H1 (cell line): Measurements from ENCODE around the gene TMEM125. TPM values are rescaled to one million over a fixed set of nuclear protein-coding genes. Genes with fewer than 3 reads are reported as not detected.

ENCODE experiments used
- CTCF ChIA-PET: fragments of 300-600 bp; sonication (Branson Sonifier 250); formaldehyde crosslinking; loops from one replicate; lab custom pipeline; 2021; ENCODE audit not compliant: partially characterized antibody; lab: Charles Lee
- POLR2A ChIA-PET: fragments of 300-600 bp; sonication (Branson Sonifier 250); formaldehyde crosslinking; loops from one replicate; lab custom pipeline; 2021; ENCODE audit warnings: inconsistent platforms; ENCODE audit not compliant: partially characterized antibody; lab: Charles Lee
- DNase-seq, 2 experiments: peaks; one replicate each; pipeline versions ENCODE4 v3.0.0 to v3.0.0-alpha.2; 2010 to 2022; ENCODE audit warnings: low spot score in 2 of 2, low read depth in 1 of 2, mixed read lengths in 1 of 2
- FAIRE-seq: peaks from 2 replicates; lab custom pipeline; 2011; peaks lifted over from hg19 to GRCh38; lab: Jason Lieb, UNC
- H2AFZ ChIP-seq: 2 replicates; pipeline ENCODE4 v1.8.1; 2012; ENCODE audit warnings: low read length, inconsistent platforms
- H2AK5ac ChIP-seq: 2 replicates; pipeline ENCODE4 v1.6.1; 2013; ENCODE audit warnings: low read depth, low read length
- H2BK120ac ChIP-seq: replicated peaks from 2 replicates; pipeline ENCODE3; 2013; ENCODE audit warnings: low read depth, low read length, inconsistent platforms
- H2BK12ac ChIP-seq: 2 replicates; pipeline ENCODE4 v1.6.1; 2013; ENCODE audit warnings: low read depth, low read length
- H2BK15ac ChIP-seq: 2 replicates; pipeline ENCODE4 v1.6.1; 2013; ENCODE audit warnings: low read length
- H2BK20ac ChIP-seq: 2 replicates; pipeline ENCODE4 v1.6.1; 2013; ENCODE audit warnings: low read length
- H2BK5ac ChIP-seq: 2 replicates; pipeline ENCODE4 v1.6.1; 2013; ENCODE audit warnings: low read depth, low read length
- H3K14ac ChIP-seq: 2 replicates; pipeline ENCODE4 v1.6.1; 2013; ENCODE audit warnings: inconsistent platforms; ENCODE audit not compliant: insufficient read length
- H3K18ac ChIP-seq: 2 replicates; pipeline ENCODE4 v1.6.1; 2013; ENCODE audit warnings: low read length; ENCODE audit errors: extremely low read depth
- H3K23ac ChIP-seq: 2 replicates; pipeline ENCODE4 v1.6.1; 2013; ENCODE audit warnings: inconsistent platforms; ENCODE audit not compliant: insufficient read length
- H3K23me2 ChIP-seq: 2 replicates; pipeline ENCODE4 v1.6.1; 2013; ENCODE audit warnings: low read depth, low read length
- H3K27ac ChIP-seq: 2 replicates; pipeline ENCODE4 v1.6.1; 2011; ENCODE audit warnings: low read depth, low read length, inconsistent platforms
- H3K27me3 ChIP-seq, 4 experiments: replicated peaks in 1 of 4; 1 replicate in 1 of 4; 2 replicates in 3 of 4; pipeline versions ENCODE4 v1.6.1 to v1.8.1; 2011 to 2013; ENCODE audit warnings: low read length in 3 of 4, mild to moderate bottlenecking in 3 of 4, inconsistent platforms in 2 of 4, mixed read lengths in 2 of 4, moderate library complexity in 1 of 4; ENCODE audit not compliant: control insufficient read depth in 3 of 4, insufficient read depth in 3 of 4; ENCODE audit errors: extremely low read depth in 1 of 4
- H3K36me3 ChIP-seq, 4 experiments: 2 replicates each; pipeline versions ENCODE4 v1.6.1 to v1.8.1; 2011 to 2013; ENCODE audit warnings: mild to moderate bottlenecking in 4 of 4, low read length in 3 of 4, moderate library complexity in 2 of 4, control low read depth in 1 of 4, inconsistent platforms in 1 of 4; ENCODE audit not compliant: insufficient read depth in 4 of 4, control insufficient read depth in 2 of 4
- H3K4ac ChIP-seq: replicated peaks from 2 replicates; pipeline ENCODE3; 2013; ENCODE audit warnings: low read length, low read depth, mixed read lengths, inconsistent platforms; ENCODE audit not compliant: insufficient read length
- H3K4me1 ChIP-seq, 4 experiments: replicated peaks in 1 of 4; 1 replicate in 1 of 4; 2 replicates in 3 of 4; pipeline versions ENCODE4 v1.6.1 to v1.8.1; 2011 to 2013; ENCODE audit warnings: low read length in 3 of 4, inconsistent platforms in 2 of 4, mixed read lengths in 1 of 4; ENCODE audit not compliant: insufficient read depth in 4 of 4, control insufficient read depth in 3 of 4
- H3K4me2 ChIP-seq, 2 experiments: 2 replicates each; pipeline versions ENCODE4 v1.6.1 to v1.8.1; 2011 to 2013; ENCODE audit warnings: low read depth in 2 of 2, low read length in 2 of 2, control low read depth in 1 of 2, inconsistent platforms in 1 of 2, mild to moderate bottlenecking in 1 of 2; ENCODE audit not compliant: insufficient read depth in 1 of 2
- H3K4me3 ChIP-seq, 4 experiments: fragments of 200-600, 300-600 bp in 1 of 4; sonication (generic), shearing (Covaris generic), sonication (Bioruptor Twin) in 1 of 4; 2 replicates each; pipeline versions ENCODE4 v1.5.1 to v1.8.1; 2011 to 2016; ENCODE audit warnings: low read length in 4 of 4, low read depth in 3 of 4, control low read depth in 2 of 4, inconsistent platforms in 2 of 4, mild to moderate bottlenecking in 2 of 4, mixed read lengths in 1 of 4, moderate library complexity in 1 of 4; ENCODE audit not compliant: insufficient read depth in 2 of 4; ENCODE audit errors: extremely low read depth in 1 of 4
- H3K56ac ChIP-seq: replicated peaks from 2 replicates; pipeline ENCODE3; 2013; ENCODE audit warnings: low read depth, mild to moderate bottlenecking, mixed read lengths, low read length, inconsistent platforms; ENCODE audit not compliant: insufficient read length
- H3K79me1 ChIP-seq: 2 replicates; pipeline ENCODE4 v1.6.1; 2013; ENCODE audit warnings: low read depth, low read length, control low read depth
- H3K79me2 ChIP-seq, 2 experiments: 2 replicates each; pipeline versions ENCODE4 v1.6.1 to v1.8.1; 2012 to 2013; ENCODE audit warnings: low read length in 2 of 2, mild to moderate bottlenecking in 2 of 2, inconsistent platforms in 1 of 2; ENCODE audit not compliant: insufficient read depth in 2 of 2, control insufficient read depth in 1 of 2
- H3K9ac ChIP-seq, 4 experiments: replicated peaks in 1 of 4; 1 replicate in 1 of 4; 2 replicates in 3 of 4; pipeline versions ENCODE4 v1.6.1 to v1.8.1; 2011 to 2013; ENCODE audit warnings: low read depth in 3 of 4, low read length in 3 of 4, control low read depth in 2 of 4, mild to moderate bottlenecking in 2 of 4, moderate library complexity in 2 of 4, inconsistent platforms in 1 of 4; ENCODE audit errors: extremely low read depth in 1 of 4
- H3K9me3 ChIP-seq, 2 experiments: 2 replicates each; pipeline versions ENCODE4 v1.6.1 to v1.8.1; 2012 to 2013; ENCODE audit warnings: mild to moderate bottlenecking in 2 of 2, moderate library complexity in 2 of 2, control low read depth in 1 of 2, inconsistent platforms in 1 of 2, low read depth in 1 of 2, low read length in 1 of 2, mixed read lengths in 1 of 2; ENCODE audit not compliant: insufficient read depth in 2 of 2
- H4K20me1 ChIP-seq, 2 experiments: replicated peaks in 1 of 2; 2 replicates each; pipeline versions ENCODE3 to v1.8.1; 2011 to 2013; ENCODE audit warnings: inconsistent platforms in 2 of 2, low read length in 2 of 2, mild to moderate bottlenecking in 1 of 2; ENCODE audit not compliant: insufficient read depth in 2 of 2, control insufficient read depth in 1 of 2
- H4K5ac ChIP-seq: 2 replicates; pipeline ENCODE4 v1.6.1; 2013; ENCODE audit warnings: low read length, low read depth, mixed read lengths, inconsistent platforms; ENCODE audit not compliant: insufficient read length
- H4K8ac ChIP-seq: 2 replicates; pipeline ENCODE4 v1.8.0; 2013; ENCODE audit warnings: mild to moderate bottlenecking, moderate library complexity, low read length, inconsistent platforms; ENCODE audit not compliant: insufficient read depth; ENCODE audit errors: extremely low read depth
- H4K91ac ChIP-seq: replicated peaks from 2 replicates; pipeline ENCODE3; 2013; ENCODE audit warnings: low read length, mixed read lengths, inconsistent platforms; ENCODE audit not compliant: insufficient read length
- BRCA1 ChIP-seq: IDR thresholded peaks from 2 replicates; pipeline ENCODE4 v1.6.1; 2012; ENCODE audit warnings: low read depth, low read length, improper control_type of control experiment
- CHD1 ChIP-seq: IDR thresholded peaks from 2 replicates; pipeline ENCODE4 v1.6.1; 2012; ENCODE audit warnings: low read depth, low read length, improper control_type of control experiment
- EGR1 ChIP-seq: IDR thresholded peaks from 2 replicates; pipeline ENCODE4 v1.6.1; 2011; ENCODE audit warnings: low read depth, low read length, borderline replicate concordance
- NANOG ChIP-seq: IDR thresholded peaks from 2 replicates; pipeline ENCODE4 v1.6.1; 2011; ENCODE audit warnings: low read length, low read depth, mild to moderate bottlenecking, inconsistent platforms; ENCODE audit not compliant: insufficient read depth, poor library complexity, severe bottlenecking
- SAP30 ChIP-seq: fragments of 300-600 bp; sonication (generic); IDR thresholded peaks from 2 replicates; pipeline ENCODE4 v1.7.1; 2012; ENCODE audit warnings: low read length, moderate library complexity, mild to moderate bottlenecking, inconsistent platforms; ENCODE audit not compliant: insufficient read depth, insufficient replicate concordance
- SIN3A ChIP-seq, 2 experiments: IDR thresholded peaks in 1 of 2; conservative IDR thresholded peaks in 1 of 2; 2 replicates each; pipeline ENCODE4 v1.6.1; 2011 to 2012; ENCODE audit warnings: low read length in 2 of 2, improper control_type of control experiment in 1 of 2, low read depth in 1 of 2, mild to moderate bottlenecking in 1 of 2
- SIX5 ChIP-seq: IDR thresholded peaks from 2 replicates; pipeline ENCODE4 v1.6.1; 2011; ENCODE audit warnings: mild to moderate bottlenecking, low read depth, low read length
- TCF12 ChIP-seq: IDR thresholded peaks from 2 replicates; pipeline ENCODE4 v1.6.1; 2011; ENCODE audit warnings: low read depth, mild to moderate bottlenecking, low read length
- whole genome bisulfite sequencing, 2 experiments: shearing (Covaris generic) in 1 of 2; methylation state at CpG; one replicate each; pipeline versions ENCODE4 v1.1.6 to v1.1.7; 2013 to 2015; ENCODE audit warnings: low lambda C conversion rate in 2 of 2, mixed read lengths in 2 of 2, inconsistent platforms in 1 of 2, low coverage in 1 of 2, missing lambda C conversion rate in 1 of 2; ENCODE audit not compliant: insufficient replicate concordance in 2 of 2, insufficient coverage in 1 of 2, insufficient read length in 1 of 2; ENCODE audit errors: extremely low coverage in 1 of 2, missing lambda C conversion rate in 1 of 2; 5-methylcytosine and 5-hydroxymethylcytosine counted together
- polyA plus RNA-seq, 7 experiments: library from polyadenylated mRNA; depleted of rRNA in 3 of 7; stranded (reverse) in 5 of 7; unstranded in 2 of 7; fragments of >200 nt in 5 of 7; fragments of 200-250 nt in 2 of 7; gene quantifications; 1 replicate in 5 of 7; 2 replicates in 1 of 7; 4 replicates in 1 of 7; pipeline versions ENCODE4 v1.2.1 to v1.2.3, GENCODE V29; 2011 to 2013; ENCODE audit warnings: missing spikeins in 2 of 7, mixed read lengths in 2 of 7
- total RNA-seq: library from RNA; stranded (reverse); fragmentation: NEBNext Ultra II Directional; extraction: Animal tissue kit (Norgen Biotek cat#: 25700); gene quantifications from 2 replicates; pipeline ENCODE4 v1.2.1, GENCODE V29; 2021
- TF ChIP-seq, protein P1 (sequence below): IDR thresholded peaks from 2 replicates; pipeline ENCODE4 v1.6.1; 2012; ENCODE audit warnings: low read length, inconsistent platforms

The TMEM125 gene
- total and polyA plus RNA-seq, 2 of the 8 experiments (the other 6 are each of a cell fraction or from before 2014, with no cell fraction given) = 26.5 to 46.7 TPM

- H4K20me1 ChIP-seq = no peaks in the 10 kb centered on the region
- H3K23ac ChIP-seq = no peak overlapping the region
- H3K4me3 ChIP-seq = no peak overlapping the region
- H3K79me2 ChIP-seq = no peaks in the 10 kb centered on the region
- no peaks in the 10 kb centered on the region for H3K27me3 ChIP-seq
- H3K14ac ChIP-seq = no peak overlapping the region
- H3K56ac ChIP-seq = no peak overlapping the region
- H3K4me2 ChIP-seq = no peak overlapping the region
- no peak overlapping the region for H4K91ac ChIP-seq
- H3K4me1 ChIP-seq = no peaks in the 10 kb centered on the region
- H2BK20ac ChIP-seq = no peak overlapping the region
- no peak overlapping the region for H2BK5ac ChIP-seq
- H2AFZ ChIP-seq = no peak overlapping the region
- H3K18ac ChIP-seq = no peak overlapping the region
- no peak overlapping the region for H3K4ac ChIP-seq
- no peak overlapping the region for H4K5ac ChIP-seq
- H2BK12ac ChIP-seq = no peak overlapping the region
- no peak for DNase-seq
- ChIA-PET POLR2A (interaction anchor here (1.9 kb wide), 1 partner anchor 13 kb away, joined by 5 read pairs; no protein-coding TSS in a partner anchor), CTCF (no interaction called here)
- H3K9me3 ChIP-seq = peaks cover 23 to 44% of the 10 kb centered on the region in 2 experiments
- WGBS, 2 experiments = 78% methylated on average over 9 of the region's 10 CpGs; no CpG with 5 or more reads in 1 of the 2 experiments
- no peak overlapping the region for H2BK15ac ChIP-seq
- H2BK120ac ChIP-seq = no peak overlapping the region
- H3K79me1 ChIP-seq = no peaks in the 10 kb centered on the region
- no peak overlapping the region for H4K8ac ChIP-seq
- H3K36me3 ChIP-seq = no peaks in the 10 kb centered on the region
- H3K9ac ChIP-seq = no peak overlapping the region
- TF ChIP-seq EGR1 = no peak
- no peak for TF ChIP-seq NANOG
- TF ChIP-seq CHD1 = no peak
- TF ChIP-seq SIX5 = no peak
- no peak for TF ChIP-seq TCF12
- no peak for TF ChIP-seq SIN3A (conservative IDR thresholded peaks at IDR 0.05 in 1 of 2, IDR thresholded peaks at IDR 0.05 in 1 of 2; ENCODE audit: low read depth in 1 of 2, low read length in 2 of 2)
- TF ChIP-seq SAP30 = no peak
- TF ChIP-seq BRCA1 = no peak
- TF ChIP-seq, protein P1, sequence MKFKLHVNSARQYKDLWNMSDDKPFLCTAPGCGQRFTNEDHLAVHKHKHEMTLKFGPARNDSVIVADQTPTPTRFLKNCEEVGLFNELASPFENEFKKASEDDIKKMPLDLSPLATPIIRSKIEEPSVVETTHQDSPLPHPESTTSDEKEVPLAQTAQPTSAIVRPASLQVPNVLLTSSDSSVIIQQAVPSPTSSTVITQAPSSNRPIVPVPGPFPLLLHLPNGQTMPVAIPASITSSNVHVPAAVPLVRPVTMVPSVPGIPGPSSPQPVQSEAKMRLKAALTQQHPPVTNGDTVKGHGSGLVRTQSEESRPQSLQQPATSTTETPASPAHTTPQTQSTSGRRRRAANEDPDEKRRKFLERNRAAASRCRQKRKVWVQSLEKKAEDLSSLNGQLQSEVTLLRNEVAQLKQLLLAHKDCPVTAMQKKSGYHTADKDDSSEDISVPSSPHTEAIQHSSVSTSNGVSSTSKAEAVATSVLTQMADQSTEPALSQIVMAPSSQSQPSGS = no peak
- no peak overlapping the region for H3K27ac ChIP-seq
- no peak overlapping the region for H2AK5ac ChIP-seq
- no peak for FAIRE-seq
- no peaks in the 10 kb centered on the region for H3K23me2 ChIP-seq
Observed at GRCh38 chr1:43255438-43256210, 14.2 kb upstream of the TMEM125 start.
